DOHH2 (cell line): ENCODE data around the gene MTCH1.

Experiments used
- H3F3A ChIP-seq: fragments of 200-600 bp; sonication (generic), shearing (Covaris generic); 2 replicates; pipeline ENCODE4 v1.6.0; 2016; ENCODE audit warnings: antibody characterized with exemption, mild to moderate bottlenecking; ENCODE audit not compliant: control insufficient read depth, insufficient read depth
- H3K27ac ChIP-seq: fragments of 200-600 bp; sonication (generic); 2 replicates; pipeline ENCODE4 v1.5.1; 2014; ENCODE audit warnings: low read depth, mild to moderate bottlenecking, low read length, moderate library complexity
- H3K27me3 ChIP-seq: fragments of 200-600 bp; sonication (generic); 2 replicates; pipeline ENCODE4 v1.6.1; 2014; ENCODE audit warnings: mild to moderate bottlenecking, low read length, mixed read lengths; ENCODE audit not compliant: control insufficient read depth
- H3K36me3 ChIP-seq: fragments of 200-600 bp; sonication (generic); 2 replicates; pipeline ENCODE4 v1.6.1; 2014; ENCODE audit warnings: mild to moderate bottlenecking, low read length, moderate library complexity, mixed read lengths; ENCODE audit not compliant: control insufficient read depth
- H3K4me1 ChIP-seq: fragments of 200-600 bp; sonication (generic); 2 replicates; pipeline ENCODE4 v1.6.1; 2014; ENCODE audit warnings: mild to moderate bottlenecking, low read length, mixed read lengths; ENCODE audit not compliant: control insufficient read depth
- H3K4me2 ChIP-seq: fragments of 200-600 bp; sonication (generic); 2 replicates; pipeline ENCODE4 v1.6.0; 2014; ENCODE audit warnings: mild to moderate bottlenecking, low read length, moderate library complexity
- H3K4me3 ChIP-seq: fragments of 200-600 bp; sonication (generic); 2 replicates; pipeline ENCODE4 v1.5.1; 2014; ENCODE audit warnings: mild to moderate bottlenecking, low read length, mixed read lengths
- H3K79me2 ChIP-seq: fragments of 200-600 bp; sonication (generic); 2 replicates; pipeline ENCODE4 v1.6.1; 2014; ENCODE audit warnings: mild to moderate bottlenecking, low read length, mixed read lengths; ENCODE audit not compliant: control insufficient read depth
- H3K9me2 ChIP-seq: fragments of 200-600 bp; sonication (generic); replicated peaks from 2 replicates; pipeline ENCODE4 v1.6.1; 2014; ENCODE audit warnings: mild to moderate bottlenecking, low read length, mixed read lengths; ENCODE audit not compliant: control insufficient read depth
- H3K9me3 ChIP-seq: fragments of 200-600 bp; sonication (generic); 2 replicates; pipeline ENCODE4 v1.6.1; 2014; ENCODE audit warnings: antibody characterized with exemption, low read length, mixed read lengths; ENCODE audit not compliant: control insufficient read depth, insufficient read depth
- H4K20me1 ChIP-seq: fragments of 200-600 bp; sonication (generic); 2 replicates; pipeline ENCODE4 v1.6.0; 2014; ENCODE audit warnings: low read depth, mild to moderate bottlenecking, antibody characterized with exemption, low read length, moderate library complexity; ENCODE audit not compliant: control insufficient read depth, insufficient read depth
- EZH2phosphoT487 ChIP-seq: fragments of 200-600 bp; sonication (generic); IDR thresholded peaks from 2 replicates; pipeline ENCODE4 v1.6.1; 2017; ENCODE audit warnings: borderline replicate concordance, mild to moderate bottlenecking, antibody characterized with exemption, low read length, moderate library complexity, mixed read lengths
- TF ChIP-seq, protein P1 (sequence below): fragments of 200-600 bp; sonication (generic); IDR thresholded peaks from one replicate; pipeline ENCODE4 v1.5.1; 2014; ENCODE audit warnings: antibody characterized with exemption, mild to moderate bottlenecking, low read depth, low read length; ENCODE audit not compliant: poor library complexity, severe bottlenecking

MTCH1 gene

GRCh38 chr6:37032239-37032638, 46.2 kb upstream of the MTCH1 start:
- Histone ChIP-seq H3K4me2 (no peak overlapping the region), H3F3A (no peaks in the 10 kb centered on the region)
- TF ChIP-seq, protein P1, sequence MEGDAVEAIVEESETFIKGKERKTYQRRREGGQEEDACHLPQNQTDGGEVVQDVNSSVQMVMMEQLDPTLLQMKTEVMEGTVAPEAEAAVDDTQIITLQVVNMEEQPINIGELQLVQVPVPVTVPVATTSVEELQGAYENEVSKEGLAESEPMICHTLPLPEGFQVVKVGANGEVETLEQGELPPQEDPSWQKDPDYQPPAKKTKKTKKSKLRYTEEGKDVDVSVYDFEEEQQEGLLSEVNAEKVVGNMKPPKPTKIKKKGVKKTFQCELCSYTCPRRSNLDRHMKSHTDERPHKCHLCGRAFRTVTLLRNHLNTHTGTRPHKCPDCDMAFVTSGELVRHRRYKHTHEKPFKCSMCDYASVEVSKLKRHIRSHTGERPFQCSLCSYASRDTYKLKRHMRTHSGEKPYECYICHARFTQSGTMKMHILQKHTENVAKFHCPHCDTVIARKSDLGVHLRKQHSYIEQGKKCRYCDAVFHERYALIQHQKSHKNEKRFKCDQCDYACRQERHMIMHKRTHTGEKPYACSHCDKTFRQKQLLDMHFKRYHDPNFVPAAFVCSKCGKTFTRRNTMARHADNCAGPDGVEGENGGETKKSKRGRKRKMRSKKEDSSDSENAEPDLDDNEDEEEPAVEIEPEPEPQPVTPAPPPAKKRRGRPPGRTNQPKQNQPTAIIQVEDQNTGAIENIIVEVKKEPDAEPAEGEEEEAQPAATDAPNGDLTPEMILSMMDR: no peak
- TF ChIP-seq EZH2phosphoT487: no peak

DNA sequence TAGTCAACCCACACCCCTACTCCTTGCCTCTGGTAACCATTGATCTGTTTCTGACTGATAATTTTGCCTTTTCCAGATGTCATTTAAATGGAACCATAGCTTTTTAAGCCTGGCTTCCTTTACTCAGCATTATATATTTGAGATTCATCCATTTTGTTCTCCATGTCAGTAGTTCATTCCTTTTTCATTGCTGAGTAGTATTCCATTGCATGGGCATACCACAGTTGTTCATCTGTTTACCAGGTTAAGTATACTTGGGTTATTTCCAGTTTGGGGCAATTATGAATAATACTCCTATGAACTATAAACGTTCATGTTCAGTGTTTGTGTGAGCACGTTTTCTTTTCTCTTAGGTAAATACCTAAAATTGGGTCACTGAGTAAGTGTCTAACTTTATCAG, 44.6 kb upstream of the MTCH1 start:
- no peaks in the 10 kb centered on the region for H3K4me1 ChIP-seq
- no peaks in the 10 kb centered on the region for H3F3A ChIP-seq
- H3K27ac ChIP-seq: no peak overlapping the region
- H3K9me3 ChIP-seq: no peaks in the 10 kb centered on the region
- H4K20me1 ChIP-seq: no peaks in the 10 kb centered on the region
- no peaks in the 10 kb centered on the region for H3K79me2 ChIP-seq
- H3K4me2 ChIP-seq: no peak overlapping the region
- no peak overlapping the region for H3K4me3 ChIP-seq
- no peaks in the 10 kb centered on the region for H3K9me2 ChIP-seq
- H3K36me3 ChIP-seq: no peaks in the 10 kb centered on the region
- TF ChIP-seq EZH2phosphoT487: no peak
- TF ChIP-seq, protein P1: no peak
- no peaks in the 10 kb centered on the region for H3K27me3 ChIP-seq

More at GRCh38 chr6:37032239-37032638, 46.2 kb upstream of the MTCH1 start:
- no peaks in the 10 kb centered on the region for H4K20me1 ChIP-seq
- no peaks in the 10 kb centered on the region for H3K27me3 ChIP-seq
- no peak overlapping the region for H3K4me3 ChIP-seq
- no peaks in the 10 kb centered on the region for H3K36me3 ChIP-seq
- H3K79me2 ChIP-seq: no peaks in the 10 kb centered on the region
- no peaks in the 10 kb centered on the region for H3K4me1 ChIP-seq
- H3K9me2 ChIP-seq: no peaks in the 10 kb centered on the region
- no peaks in the 10 kb centered on the region for H3K9me3 ChIP-seq
- H3K27ac ChIP-seq: no peak overlapping the region

GRCh38 chr6:37029249-37029971, 43.4 kb upstream of the MTCH1 start:
- Histone ChIP-seq H3K9me3 (no peaks in the 10 kb centered on the region), H3K27me3 (no peaks in the 10 kb centered on the region), H3K79me2 (no peaks in the 10 kb centered on the region), H3K27ac (no peak overlapping the region), H3K4me1 (no peaks in the 10 kb centered on the region), H3K36me3 (no peaks in the 10 kb centered on the region), H3F3A (no peaks in the 10 kb centered on the region), H4K20me1 (no peaks in the 10 kb centered on the region), H3K4me3 (no peak overlapping the region), H3K4me2 (no peak overlapping the region), H3K9me2 (no peaks in the 10 kb centered on the region)
- TF ChIP-seq EZH2phosphoT487: no peak
- TF ChIP-seq, protein P1: peak; percentile 76
